Occipital lobe (tissue), 2 donors: ENCODE results near the gene ADAT3. TPM values are rescaled to one million over a fixed set of nuclear protein-coding genes. Genes with fewer than 3 reads are reported as not detected.
"Not testable (repeated sequence)": the region's sequence is repeated elsewhere in the genome, so short reads cannot be mapped to it uniquely, and the experiment has no call there.

Experiments
- DNase-seq: peaks from one replicate; lab custom pipeline; 2025; lab: John Stamatoyannopoulos, UW
- total RNA-seq: library from RNA; depleted of rRNA; stranded (reverse); fragments of >200 nt; gene quantifications from one replicate; pipeline ENCODE4 v1.2.3, GENCODE V29; 2014

The ADAT3 gene
- total RNA-seq, 1 donor from 2014 or later: 1.2 TPM

DNA sequence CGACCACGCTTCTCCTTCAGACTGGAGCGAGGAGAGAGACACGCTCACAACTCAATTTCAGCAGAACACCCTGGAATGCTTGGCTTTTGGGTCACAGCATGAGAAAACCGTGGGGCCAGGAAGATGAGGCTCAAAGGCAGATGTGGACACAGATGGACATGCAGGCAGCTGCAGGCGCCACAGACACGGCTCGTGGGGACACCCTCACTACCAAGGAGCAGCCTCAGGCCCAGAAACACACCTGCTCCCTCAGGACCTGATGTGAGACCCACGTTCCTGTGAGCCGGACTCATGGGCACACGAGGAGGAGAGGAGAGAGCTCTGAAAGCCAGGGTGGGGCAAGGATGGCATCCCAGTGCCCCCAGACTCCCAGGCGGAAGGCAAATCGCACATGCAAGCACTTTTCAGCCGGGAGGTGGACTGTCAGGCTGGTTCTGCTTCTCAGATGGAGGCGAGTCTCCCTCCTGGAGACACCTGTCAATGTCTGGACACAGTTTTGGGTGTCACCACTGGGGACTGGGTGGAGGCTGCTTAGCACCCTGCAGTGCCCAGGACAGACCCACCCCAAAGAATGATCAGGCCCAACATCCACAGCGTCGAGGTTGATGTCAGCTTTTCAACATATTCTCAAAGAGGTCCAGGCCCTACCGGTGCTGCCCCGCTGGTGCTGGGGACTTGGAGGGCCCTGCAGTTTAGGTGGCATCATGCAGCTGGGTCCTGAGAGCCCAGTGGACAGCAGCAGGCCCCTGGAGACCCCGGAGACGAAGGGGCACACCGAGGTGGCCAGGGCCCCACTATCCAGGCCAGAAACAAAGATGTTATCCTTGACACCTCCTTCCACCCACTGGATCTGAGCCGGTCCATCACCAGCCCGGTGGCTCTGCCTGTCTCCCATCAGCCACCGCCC is 22.2 kb upstream of the ADAT3 start:
- DNase-seq: no peak

DNA sequence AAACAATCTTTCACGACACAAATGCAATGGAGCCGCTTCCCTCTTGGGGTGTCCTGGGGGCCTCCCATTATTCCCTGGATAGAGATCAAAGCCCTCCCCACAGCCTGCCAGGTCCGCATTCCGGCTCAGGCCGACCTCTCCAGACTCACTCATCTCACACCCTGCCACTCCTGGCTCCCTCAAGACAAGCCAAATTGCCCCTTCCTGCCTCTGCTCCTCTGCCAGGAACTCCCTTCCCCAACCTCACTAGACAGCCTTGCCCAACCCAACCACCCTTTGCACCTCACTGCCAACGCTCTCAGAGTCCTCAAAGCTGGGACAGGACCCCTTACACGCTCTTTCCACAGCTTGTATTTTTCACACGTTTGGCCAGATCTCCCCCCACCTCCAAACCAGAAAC is 21.4 kb upstream of the ADAT3 start:
- DNase-seq: no peak

DNA sequence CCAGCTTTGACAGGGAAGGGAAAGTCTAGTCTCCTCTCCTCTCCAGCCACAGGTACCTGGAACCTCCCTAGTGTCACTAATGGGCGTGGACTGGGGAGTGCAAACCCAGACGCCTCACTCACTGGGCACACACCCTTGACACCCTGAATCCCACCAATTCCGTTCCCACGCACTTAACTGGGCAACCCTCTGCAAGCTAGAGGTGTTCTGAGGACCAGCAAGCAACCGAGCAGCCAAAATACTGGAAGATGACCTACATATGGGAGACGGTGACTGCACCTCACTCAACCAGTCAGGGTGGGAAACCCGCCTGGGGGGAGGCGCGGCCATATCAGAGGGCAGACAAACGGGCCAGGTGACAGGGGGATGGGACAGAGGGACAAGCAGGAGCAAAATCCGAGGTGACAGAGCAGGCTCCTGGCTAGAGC is 20.9 kb upstream of the ADAT3 start:
- no peak for DNase-seq

DNA sequence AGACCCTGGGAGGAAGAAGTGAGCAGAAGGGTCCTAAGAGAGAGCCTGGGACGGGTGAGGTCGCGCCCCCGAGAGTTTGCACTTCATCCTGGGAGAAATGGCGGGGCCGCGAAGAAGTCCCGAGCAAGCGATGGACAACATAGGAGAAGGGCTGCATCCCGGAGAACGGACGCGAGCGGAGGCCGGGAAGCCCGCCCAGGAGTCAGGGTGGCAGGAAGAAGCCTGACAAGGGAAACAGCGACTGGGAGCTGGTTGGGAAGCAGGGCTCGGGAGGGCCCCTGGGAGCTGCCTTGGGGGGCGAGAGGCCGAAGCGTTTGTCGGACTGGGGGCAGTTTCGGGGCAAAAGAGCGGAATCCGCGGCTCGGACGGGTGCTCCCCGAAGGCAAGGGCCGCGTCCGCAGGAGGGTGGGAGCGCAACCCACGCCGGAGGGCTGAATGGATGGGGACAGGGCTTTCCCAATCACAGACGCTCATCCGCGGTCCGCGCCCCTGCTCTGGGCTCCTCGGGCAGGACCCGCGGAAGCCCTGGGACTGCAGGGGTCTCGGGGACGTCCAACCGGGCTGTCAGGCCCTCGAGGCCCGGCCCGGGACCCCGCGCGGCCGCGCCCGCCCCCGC is 20.4 kb upstream of the ADAT3 start:
- no peak for DNase-seq

DNA sequence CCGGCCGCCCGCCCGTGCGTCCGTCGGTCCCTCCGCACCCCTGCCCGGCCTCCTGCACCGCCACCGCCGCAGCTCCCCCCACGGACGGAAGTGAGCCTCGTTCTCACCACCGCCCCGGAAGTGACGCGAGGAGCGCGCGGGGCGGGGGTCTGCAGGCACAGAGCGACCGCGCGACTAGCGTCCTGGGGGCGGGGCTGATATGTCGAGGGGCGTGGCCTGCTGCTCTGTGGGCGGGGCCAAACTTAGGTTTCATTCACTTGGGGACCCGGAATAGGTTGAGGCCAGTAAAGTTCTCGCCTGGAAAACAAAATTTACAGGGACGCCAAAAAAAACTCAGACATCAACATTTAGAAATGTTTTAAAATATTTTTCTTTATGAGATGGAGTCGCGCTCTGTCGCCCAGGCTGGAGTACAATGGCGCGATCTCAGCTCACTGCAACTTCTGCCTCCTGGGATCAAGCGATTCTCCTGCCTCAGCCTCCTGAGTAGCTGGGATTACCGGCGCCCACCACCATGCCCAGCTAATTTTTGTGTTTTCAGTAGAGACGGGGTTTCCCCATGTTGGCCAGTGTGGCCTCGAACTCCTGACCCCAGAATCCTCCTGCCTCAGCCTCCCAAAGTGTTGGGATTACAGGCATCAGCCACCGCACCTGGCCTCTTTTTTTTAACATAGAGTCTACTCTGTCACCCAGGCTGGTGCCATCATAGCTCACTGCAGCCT is 19.6 kb upstream of the ADAT3 start, which contains the start of gene ABHD17A:
Gene ABHD17A (minus strand): TSS at position 99 of the 722 bp plus-strand sequence. CDS start 3,930 bp downstream, outside the sequence.
- DNase-seq: peak; percentile 89

DNA sequence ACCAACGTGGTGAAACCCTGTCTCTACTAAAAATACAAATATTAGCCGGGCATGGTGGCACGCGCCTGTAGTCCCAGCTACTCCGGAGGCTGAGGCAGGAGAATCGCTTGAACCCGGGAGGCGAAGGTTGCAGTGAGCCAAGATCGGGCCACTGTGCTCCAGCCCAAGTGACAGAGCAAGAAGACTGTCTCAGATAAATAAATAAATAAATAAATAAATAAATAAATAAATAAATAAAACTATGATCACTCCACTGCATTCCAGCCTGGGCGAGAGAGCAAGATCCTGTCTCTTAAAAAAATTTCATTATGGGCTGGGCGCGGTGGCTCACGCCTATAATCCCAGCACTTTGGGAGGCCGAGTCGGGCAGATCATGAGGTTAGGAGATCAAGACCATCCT is 18.8 kb upstream of the ADAT3 start:
- DNase-seq: not testable (repeated sequence)

DNA sequence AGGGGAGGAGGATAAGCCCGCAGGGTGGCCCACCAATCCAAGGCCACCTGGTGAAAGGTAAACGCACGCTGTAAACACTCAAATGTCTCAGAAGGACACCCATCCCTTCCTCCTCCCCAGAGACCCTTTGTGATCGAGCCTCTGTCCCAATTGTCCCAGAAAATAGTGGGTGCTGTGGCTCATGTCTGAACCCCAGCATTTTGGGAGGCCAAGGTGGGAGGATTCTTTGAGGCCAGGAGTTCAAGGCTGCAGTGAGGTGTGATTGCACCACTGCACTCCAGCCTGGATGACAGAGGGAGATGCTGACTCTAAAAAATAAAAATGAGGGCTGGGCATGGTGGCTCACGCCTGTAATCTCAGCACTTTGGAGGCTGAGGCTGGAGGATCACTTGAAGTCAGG is 16.8 kb upstream of the ADAT3 start:
- DNase-seq: no peak

DNA sequence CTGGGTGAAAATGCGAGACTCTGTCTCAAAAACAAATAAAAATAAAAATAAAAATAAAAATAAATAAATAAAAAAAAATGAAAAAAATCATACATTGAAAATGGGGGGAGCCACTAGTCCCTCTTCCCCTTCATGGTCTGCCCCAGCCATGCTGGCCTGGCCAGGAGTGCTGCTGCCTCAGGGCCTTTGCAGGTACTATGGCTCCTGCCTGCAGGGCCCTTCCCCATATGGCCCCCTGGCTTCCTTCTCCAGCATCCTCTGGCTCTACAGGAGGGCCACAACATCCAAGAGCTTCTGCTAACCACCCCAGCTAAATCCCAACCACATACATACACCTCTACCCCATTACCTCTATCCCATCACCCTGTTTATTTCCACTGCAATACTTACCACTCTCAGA is 15.3 kb upstream of the ADAT3 start:
- DNase-seq: no peak

DNA sequence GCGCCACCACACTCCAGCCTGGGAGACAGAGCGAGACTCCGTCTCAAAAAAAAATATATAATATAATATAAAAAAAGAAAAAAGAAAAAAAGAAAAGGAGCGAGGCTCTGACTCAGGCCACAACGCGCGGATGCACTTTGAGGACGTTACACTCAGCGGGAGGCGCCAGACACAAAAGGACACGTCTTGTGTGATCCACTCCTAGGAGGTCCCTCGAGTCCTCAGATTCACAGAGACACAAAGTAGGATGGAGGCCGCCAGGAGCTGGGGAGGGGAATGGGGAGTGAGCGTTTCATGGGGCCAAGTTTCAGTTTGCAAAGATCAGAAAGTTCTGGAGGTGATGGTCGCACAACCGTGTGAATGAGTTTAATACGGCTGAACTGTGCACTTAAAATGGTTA is 11.4 kb upstream of the ADAT3 start:
- no peak for DNase-seq

DNA sequence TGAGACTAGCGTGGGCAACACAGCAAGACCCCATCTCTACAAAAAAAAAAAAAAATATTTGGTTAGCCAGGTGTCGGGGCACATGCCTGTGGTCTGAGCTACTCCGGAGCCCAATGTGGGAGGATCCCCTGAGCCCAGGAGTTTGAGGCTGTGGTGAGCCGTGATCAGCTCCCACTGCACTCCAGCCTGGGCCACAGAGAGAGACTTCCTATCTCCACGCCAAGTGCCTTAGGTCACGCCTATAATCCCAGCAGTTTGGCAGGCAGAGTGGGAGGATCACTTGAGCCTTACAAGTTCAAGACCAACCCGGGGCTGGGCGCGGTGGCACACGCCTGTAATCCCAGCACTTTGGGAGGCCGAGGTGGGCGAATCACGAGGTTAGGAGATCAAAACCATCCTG is 8.7 kb upstream of the ADAT3 start:
- no peak for DNase-seq

DNA sequence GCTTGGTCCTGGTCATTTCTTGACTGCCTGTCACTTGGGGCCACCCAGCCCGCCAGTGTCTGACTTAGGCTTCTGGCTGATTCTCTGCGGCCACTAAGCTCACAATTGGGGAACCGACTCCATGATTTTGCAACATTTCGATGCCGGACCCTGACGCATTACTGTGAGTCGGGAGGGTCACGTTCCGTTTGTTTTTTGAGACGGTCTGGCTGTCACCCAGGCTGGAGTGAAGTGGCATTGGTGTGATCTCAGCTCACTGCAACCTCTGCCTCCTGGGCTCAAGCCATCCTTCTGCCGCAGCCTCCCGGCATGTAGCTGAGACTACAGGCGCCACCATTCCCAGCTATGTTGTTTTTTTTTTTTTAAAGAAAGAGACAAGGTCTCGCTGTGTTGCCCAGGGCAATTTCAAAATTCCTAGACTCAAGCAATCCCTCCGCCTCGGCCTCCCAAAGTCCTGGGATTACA is 3.2 kb upstream of the ADAT3 start:
- DNase-seq: no peak

DNA sequence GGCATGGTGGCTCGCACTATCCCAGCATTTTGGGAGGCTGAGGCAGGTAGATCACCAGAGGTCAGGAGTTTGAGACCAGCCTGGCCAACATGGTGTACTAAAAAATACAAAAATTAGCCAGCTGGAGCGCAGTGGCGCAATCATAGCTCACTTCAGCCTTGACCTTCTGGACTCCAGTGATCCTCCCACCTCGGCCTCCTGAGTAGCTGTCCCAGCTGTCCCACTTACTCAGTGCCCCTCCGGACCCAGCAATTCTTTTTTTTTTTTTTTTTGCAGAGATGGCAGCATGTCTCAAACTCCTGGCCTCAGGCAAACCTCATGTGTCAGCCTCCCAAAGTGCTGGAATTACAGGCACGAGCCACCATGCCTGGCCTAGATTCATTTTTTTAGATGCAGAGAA is 2.3 kb upstream of the ADAT3 start:
- DNase-seq: no peak

DNA sequence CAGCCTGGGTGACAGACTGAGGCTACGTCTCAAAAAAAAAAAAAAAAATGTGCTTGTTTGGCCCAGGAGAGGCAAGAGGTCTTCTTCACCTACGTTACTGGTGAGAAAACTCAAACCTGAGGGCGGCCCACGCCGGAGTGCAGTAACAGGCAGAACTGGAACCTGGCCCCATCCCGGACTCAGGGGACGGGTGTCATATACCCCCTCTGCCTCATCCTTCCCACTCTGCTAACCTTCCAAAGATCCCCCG is 414 bp upstream of the ADAT3 start:
- no peak for DNase-seq

DNA sequence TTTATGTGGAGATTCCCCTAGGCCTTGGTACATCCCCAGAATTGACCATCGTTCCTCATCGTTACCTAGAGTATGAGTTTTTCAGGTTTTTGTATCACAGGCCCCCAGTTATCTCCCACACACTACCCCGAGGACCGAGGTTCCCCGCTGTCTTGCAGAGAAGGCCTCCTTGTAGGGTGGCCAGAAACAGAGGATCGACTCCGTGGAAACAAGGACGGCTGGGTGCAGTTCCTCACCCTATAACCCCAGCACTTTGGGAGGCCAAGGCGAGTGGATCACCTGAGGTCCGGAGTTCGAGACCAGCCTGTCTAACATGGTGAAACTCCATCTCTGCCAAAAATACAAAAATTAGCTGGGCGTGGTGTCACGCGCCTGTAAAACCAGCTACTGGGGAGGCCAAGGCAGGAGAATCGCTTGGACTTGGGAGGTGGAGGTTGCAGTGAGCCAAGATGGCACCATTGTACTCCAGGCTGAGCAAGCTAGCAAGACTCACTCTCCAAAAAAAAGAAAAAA is 720 bp downstream of the ADAT3 start:
- no peak for DNase-seq

DNA sequence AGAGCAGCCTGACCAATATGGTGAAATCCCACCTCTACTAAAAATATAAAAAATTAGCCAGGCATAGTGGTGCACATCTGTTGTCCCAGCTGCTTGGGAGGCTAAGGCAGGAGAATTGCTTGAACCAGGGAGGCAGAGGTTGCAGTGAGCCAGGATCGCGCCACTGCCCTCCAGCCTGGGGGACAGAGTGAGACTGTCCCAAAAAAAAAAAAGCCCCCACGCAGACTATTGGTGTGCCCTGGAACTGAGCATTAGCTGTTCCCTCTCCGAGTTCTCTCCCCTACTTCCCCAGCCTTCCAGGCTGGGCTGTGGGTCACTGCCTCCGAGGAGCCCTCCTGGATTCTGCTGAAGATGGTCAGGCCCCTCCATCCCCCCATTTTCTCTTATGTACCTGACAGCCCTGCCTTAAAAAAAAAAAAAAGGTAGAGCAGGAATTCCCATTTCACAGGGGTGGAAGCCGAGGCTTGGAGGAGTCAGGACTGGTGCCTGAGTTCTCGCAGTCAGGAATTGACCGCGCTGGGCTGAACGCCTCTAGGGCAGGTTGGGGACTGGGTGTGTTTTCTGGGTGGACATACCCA is 1.9 kb downstream of the ADAT3 start:
- no peak for DNase-seq

DNA sequence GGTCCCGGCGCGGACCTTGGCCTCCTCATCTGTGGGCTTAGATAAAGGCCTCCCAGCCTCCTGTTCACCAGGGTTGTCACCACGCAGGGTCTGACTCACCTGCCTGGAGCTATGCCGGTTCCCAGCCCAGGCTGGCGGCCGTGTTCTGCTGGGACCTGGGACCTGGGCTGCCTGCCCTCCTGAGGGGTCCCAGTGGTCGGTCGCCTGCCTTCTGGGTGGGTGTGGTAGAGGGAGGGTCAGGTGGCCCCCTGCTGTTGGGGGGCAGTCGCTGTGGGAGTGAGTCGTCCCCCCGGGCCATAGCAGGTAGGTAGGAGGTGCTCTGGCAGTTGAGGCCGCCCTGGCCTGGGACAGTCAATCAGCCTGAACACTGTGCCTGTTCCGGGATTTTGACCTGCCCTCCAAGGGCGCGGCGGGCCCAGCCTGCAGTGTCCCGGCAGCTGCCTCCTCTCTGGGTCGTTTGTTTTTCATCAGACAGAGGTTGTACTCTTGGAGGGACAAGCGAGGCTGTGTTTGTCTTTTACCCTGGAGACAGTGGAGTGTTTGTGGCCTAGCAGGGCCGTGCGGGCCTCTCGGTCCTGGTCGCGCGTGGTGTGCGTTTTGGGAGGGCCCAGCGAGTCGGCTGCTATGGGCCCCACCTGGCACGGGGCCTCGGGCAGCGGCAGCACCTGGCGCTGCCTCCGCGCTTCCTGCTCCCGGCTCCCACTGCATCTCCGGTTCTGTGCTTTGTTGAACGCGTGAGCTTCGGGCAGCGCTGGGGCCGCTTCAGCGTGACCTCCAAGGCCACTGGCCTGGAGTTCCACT is 2.6 kb downstream of the ADAT3 start:
- DNase-seq: no peak

DNA sequence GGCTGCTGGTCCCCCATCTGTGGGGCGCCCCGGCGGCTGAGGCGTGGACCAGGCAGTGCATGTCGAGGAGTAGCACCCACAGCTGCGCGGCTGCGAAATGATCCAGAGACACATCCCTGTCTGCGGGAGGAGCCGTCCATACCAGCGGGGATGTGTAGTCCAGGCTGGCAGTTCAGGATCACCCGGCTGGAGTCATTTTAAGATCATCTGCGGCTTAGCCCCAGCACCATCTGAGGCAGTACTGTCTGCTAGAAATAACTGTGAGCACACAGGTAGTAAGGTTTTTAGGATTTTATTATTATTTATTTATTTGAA is 3.1 kb downstream of the ADAT3 start:
- DNase-seq: no peak

DNA sequence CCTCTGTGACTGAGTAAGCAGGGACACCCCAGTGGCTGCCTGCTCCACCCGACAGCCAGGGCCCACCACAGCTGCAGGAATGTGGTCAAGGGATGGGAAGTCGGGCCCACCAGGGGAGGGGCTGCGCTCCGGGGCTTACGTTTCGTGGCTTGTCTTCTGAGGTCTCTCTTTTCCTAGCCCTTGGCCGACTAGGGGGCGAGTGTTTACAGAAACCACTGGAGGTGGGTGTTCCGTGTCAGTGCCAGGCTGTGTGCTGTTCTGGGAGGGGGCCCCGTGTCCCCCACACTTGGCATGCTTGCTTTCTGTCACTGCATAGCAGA is 4.5 kb downstream of the ADAT3 start:
- no peak for DNase-seq

DNA sequence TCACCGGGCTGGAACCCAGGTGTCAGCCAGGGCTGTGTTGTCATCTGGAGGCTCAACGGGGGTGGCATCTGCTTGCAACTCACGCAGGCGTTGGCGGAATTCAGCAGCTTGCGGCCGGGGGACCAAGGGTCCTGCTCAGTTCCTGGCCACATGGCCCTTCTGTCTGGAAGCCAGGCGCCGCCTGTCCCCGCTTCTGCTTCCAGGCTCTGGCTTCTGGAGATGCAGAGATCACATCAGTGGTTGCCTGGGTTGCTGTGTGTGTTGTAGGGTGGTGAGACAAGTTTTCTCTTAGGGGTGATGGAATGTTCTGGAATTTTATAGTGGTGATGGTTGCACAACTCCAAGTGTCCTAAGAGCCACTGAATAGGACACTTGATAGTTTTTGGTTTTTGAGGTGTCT is 5.0 kb downstream of the ADAT3 start:
- no peak for DNase-seq

DNA sequence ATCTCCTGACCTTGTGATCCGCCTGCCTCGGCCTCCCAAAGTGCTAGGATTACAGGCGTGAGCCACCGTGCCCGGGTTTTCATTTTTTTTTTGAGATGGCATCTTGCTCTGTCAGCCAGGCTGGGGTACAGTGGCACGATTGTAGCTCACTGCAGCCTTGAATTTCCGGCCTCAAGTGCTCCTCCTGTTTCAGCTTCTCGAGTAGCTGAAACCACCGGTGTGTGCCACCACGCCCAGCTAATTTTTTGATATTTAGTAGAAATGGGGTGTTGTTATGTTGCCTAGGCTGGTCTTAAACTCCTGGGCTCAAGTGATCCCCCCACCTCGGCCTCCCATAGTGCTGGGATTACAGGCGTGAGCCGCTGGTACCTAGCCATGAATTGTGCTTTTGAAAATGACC is 5.9 kb downstream of the ADAT3 start:
- no peak for DNase-seq

DNA sequence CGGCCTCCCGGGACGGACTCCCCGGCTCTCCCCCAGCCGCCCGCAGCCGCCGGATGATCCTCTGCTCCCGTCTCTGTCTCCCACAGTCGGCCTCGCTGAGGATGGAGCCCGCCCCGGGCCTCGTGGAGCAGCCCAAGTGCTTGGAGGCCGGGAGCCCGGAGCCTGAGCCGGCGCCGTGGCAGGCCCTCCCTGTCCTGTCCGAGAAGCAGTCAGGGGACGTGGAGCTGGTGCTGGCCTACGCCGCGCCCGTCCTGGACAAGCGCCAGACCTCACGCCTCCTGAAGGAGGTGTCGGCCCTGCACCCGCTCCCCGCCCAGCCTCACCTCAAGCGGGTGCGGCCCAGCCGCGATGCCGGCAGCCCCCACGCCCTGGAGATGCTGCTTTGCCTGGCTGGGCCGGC is 6.8 kb downstream of the ADAT3 start:
- DNase-seq: no peak
